Endodermal cell (in vitro differentiated cells): Measurements from ENCODE around the gene AHI1. TPM values are rescaled to one million over a fixed set of nuclear protein-coding genes. Genes with fewer than 3 reads are reported as not detected.

ENCODE experiments used
- DNase-seq: peaks from one replicate; pipeline ENCODE4 v3.0.0-alpha.2; 2017
- H3K27ac ChIP-seq: 2 replicates; pipeline ENCODE4 v1.5.1; 2013; ENCODE audit warnings: mild to moderate bottlenecking, low read depth, low read length, moderate library complexity
- H3K27me3 ChIP-seq: 2 replicates; pipeline ENCODE4 v1.6.1; 2013; ENCODE audit warnings: mild to moderate bottlenecking, low read length, moderate library complexity; ENCODE audit not compliant: insufficient read depth, control insufficient read depth, poor library complexity, severe bottlenecking
- H3K36me3 ChIP-seq: 2 replicates; pipeline ENCODE4 v1.7.0; 2013; ENCODE audit warnings: mild to moderate bottlenecking, low read length, moderate library complexity; ENCODE audit not compliant: control insufficient read depth, insufficient read depth
- H3K4me1 ChIP-seq: one replicate; pipeline ENCODE4 v1.7.0; 2013; ENCODE audit warnings: low read length; ENCODE audit not compliant: control insufficient read depth, insufficient read depth
- H3K4me3 ChIP-seq: 2 replicates; pipeline ENCODE4 v1.5.1; 2013; ENCODE audit warnings: mild to moderate bottlenecking, low read length, moderate library complexity
- H3K9ac ChIP-seq: 2 replicates; pipeline ENCODE4 v1.6.1; 2013; ENCODE audit warnings: mild to moderate bottlenecking, low read length, moderate library complexity; ENCODE audit not compliant: poor library complexity, severe bottlenecking; ENCODE audit errors: extremely low read depth
- H3K9me3 ChIP-seq: 2 replicates; pipeline ENCODE4 v1.6.1; 2013; ENCODE audit warnings: mild to moderate bottlenecking, low read length, moderate library complexity; ENCODE audit not compliant: control insufficient read depth
- H3K27ac Mint-ChIP-seq: 2 replicates; pipeline ENCODE4 v1.8.0; 2020; ENCODE audit warnings: mixed read lengths
- H3K27me3 Mint-ChIP-seq: 2 replicates; pipeline ENCODE4 v1.8.0; 2021; ENCODE audit warnings: mild to moderate bottlenecking, mixed read lengths; ENCODE audit not compliant: insufficient read depth
- H3K36me3 Mint-ChIP-seq: 2 replicates; pipeline ENCODE4 v1.8.0; 2020; ENCODE audit warnings: low read depth, mixed read lengths
- H3K4me1 Mint-ChIP-seq: 2 replicates; pipeline ENCODE4 v1.8.0; 2020; ENCODE audit warnings: mixed read lengths
- H3K4me3 Mint-ChIP-seq: 2 replicates; pipeline ENCODE4 v1.8.0; 2020; ENCODE audit warnings: mild to moderate bottlenecking, moderate library complexity, mixed read lengths
- H3K9me3 Mint-ChIP-seq: 2 replicates; pipeline ENCODE4 v1.8.0; 2020; ENCODE audit warnings: mild to moderate bottlenecking, mixed read lengths
- WGBS, 2 experiments: methylation state at CpG; one replicate each; pipeline versions ENCODE4 v1.1.5 to v1.1.7; 2013; ENCODE audit warnings: missing lambda C conversion rate in 2 of 2, mixed read lengths in 1 of 2; ENCODE audit not compliant: insufficient coverage in 1 of 2, insufficient read length in 1 of 2; 5-methylcytosine and 5-hydroxymethylcytosine counted together
- total RNA-seq, 2 donors: library from RNA; stranded (reverse); fragmentation: NEBNext Ultra II Directional in 1 of 2; extraction: Animal tissue kit (Norgen Biotek cat#: 25700) in 1 of 2; gene quantifications; 2 replicates in 1 of 2; 3 replicates in 1 of 2; pipeline ENCODE4 v1.2.1, GENCODE V29; 2021
- TF ChIP-seq, protein P1 (sequence below): fragments of 200-600 bp; sonication (generic); conservative IDR thresholded peaks from 2 replicates; pipeline ENCODE4 v1.5.0; 2021; ENCODE audit warnings: antibody characterized with exemption, mild to moderate bottlenecking

The AHI1 gene
- total RNA-seq, 2 donors from 2014 or later = 24.9 to 34.9 TPM

DNA sequence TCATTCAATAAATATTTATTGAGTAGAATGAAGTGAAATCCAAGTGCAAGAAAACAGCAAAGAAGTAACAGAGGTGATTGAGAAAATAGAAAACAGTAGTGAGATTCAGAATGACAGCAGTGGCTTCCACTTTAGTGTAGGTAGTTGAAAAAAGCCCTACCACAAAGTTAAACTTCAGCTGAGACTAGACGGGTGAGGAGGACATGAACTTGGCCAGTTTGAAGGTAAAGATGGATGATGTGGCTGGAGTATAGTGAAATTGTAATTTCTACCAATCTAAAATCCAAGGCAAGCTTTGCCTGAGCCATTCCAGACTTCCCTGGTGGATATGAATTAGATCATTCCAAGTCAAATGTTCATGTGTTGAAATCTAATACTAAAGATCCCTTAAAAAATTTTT lies 32.6 kb upstream of the AHI1 start:
- Mint-ChIP-seq H3K36me3 (no peaks in the 10 kb centered on the region), H3K27me3 (no peaks in the 10 kb centered on the region), H3K4me1 (no peaks in the 10 kb centered on the region), H3K4me3 (no peak overlapping the region), H3K27ac (no peak overlapping the region), H3K9me3 (no peaks in the 10 kb centered on the region)
- TF ChIP-seq, protein P1, sequence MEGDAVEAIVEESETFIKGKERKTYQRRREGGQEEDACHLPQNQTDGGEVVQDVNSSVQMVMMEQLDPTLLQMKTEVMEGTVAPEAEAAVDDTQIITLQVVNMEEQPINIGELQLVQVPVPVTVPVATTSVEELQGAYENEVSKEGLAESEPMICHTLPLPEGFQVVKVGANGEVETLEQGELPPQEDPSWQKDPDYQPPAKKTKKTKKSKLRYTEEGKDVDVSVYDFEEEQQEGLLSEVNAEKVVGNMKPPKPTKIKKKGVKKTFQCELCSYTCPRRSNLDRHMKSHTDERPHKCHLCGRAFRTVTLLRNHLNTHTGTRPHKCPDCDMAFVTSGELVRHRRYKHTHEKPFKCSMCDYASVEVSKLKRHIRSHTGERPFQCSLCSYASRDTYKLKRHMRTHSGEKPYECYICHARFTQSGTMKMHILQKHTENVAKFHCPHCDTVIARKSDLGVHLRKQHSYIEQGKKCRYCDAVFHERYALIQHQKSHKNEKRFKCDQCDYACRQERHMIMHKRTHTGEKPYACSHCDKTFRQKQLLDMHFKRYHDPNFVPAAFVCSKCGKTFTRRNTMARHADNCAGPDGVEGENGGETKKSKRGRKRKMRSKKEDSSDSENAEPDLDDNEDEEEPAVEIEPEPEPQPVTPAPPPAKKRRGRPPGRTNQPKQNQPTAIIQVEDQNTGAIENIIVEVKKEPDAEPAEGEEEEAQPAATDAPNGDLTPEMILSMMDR = no peak
- no peak overlapping the region for H3K9ac ChIP-seq
- H3K4me3 ChIP-seq = no peak overlapping the region
- WGBS, 2 experiments = 82% methylated on average over 1 of the region's 1 CpG; no CpG with 5 or more reads in 1 of the 2 experiments
- H3K27ac ChIP-seq = no peak overlapping the region
- H3K4me1 ChIP-seq = no peaks in the 10 kb centered on the region
- no peaks in the 10 kb centered on the region for H3K9me3 ChIP-seq
- no peaks in the 10 kb centered on the region for H3K36me3 ChIP-seq
- H3K27me3 ChIP-seq = no peaks in the 10 kb centered on the region
- no peak for DNase-seq

GRCh38 chr6:135527960-135528249 lies 30.4 kb upstream of the AHI1 start:
- H3K4me1 ChIP-seq = no peaks in the 10 kb centered on the region
- TF ChIP-seq, protein P1 = no peak
- Mint-ChIP-seq H3K27ac (no peak overlapping the region), H3K4me1 (peaks cover 5% of the 10 kb centered on the region), H3K27me3 (no peaks in the 10 kb centered on the region), H3K36me3 (no peaks in the 10 kb centered on the region), H3K4me3 (no peak overlapping the region), H3K9me3 (no peaks in the 10 kb centered on the region)
- H3K27me3 ChIP-seq = no peaks in the 10 kb centered on the region
- H3K36me3 ChIP-seq = no peaks in the 10 kb centered on the region
- no peak overlapping the region for H3K9ac ChIP-seq
- no peak overlapping the region for H3K4me3 ChIP-seq
- H3K27ac ChIP-seq = no peak overlapping the region
- H3K9me3 ChIP-seq = no peaks in the 10 kb centered on the region
- no peak for DNase-seq

DNA sequence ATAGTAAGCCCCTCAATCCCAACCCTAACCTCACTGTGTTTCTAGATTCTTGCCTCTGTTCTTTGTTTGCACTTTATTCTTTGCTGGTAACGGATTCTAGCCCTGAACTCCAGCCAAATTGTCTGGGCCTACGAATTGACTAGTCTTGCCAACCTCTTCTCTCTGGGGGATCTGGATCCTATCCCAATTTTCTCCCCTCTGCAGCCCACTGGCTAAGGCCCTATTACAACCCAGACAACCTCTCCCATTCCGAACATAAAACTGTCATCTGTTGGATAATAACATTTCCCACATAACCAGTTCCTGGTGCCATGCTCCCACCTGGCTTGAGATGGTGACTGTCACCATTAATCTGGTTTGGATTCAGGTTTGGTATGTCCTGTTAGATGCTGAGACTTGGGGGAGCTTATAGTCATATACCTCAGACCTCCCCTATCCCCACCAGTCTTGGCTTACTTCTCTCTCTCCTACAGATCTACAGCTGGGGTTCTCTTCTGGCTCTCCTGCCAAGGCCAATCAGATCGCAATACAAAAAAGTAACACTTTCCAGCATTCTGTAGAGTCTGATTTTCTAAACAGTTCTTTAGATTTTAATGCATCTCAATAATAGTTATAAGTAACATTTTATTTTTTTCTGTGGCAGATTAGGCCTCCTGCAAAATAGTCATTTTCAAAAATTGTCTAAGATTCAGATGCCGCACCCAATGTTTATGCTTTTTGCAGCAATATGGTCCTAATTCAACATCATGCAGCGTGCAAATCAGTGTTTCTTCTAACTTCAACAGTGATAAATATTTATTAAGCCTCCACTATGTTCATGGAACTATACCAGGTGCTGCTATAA lies 29.8 kb upstream of the AHI1 start:
- Histone ChIP-seq H3K4me1 (no peaks in the 10 kb centered on the region), H3K9me3 (no peaks in the 10 kb centered on the region), H3K4me3 (no peak overlapping the region), H3K9ac (no peak overlapping the region), H3K36me3 (no peaks in the 10 kb centered on the region), H3K27me3 (no peaks in the 10 kb centered on the region), H3K27ac (no peak overlapping the region)
- TF ChIP-seq, protein P1 = no peak
- Mint-ChIP-seq H3K4me1 (peaks cover 6% of the 10 kb centered on the region), H3K27ac (no peak overlapping the region), H3K9me3 (no peaks in the 10 kb centered on the region), H3K4me3 (no peak overlapping the region), H3K36me3 (no peaks in the 10 kb centered on the region), H3K27me3 (no peaks in the 10 kb centered on the region)
- DNase-seq = no peak
- 90 to 94% methylated on average over 5 to 6 of the region's 6 CpGs for WGBS, 2 experiments
